Thoracic aorta (tissue), 2 donors: ENCODE data around the gene RAMP3. TPM values are rescaled to one million over a fixed set of nuclear protein-coding genes. Genes with fewer than 3 reads are reported as not detected.

Source experiments
- ATAC-seq: fragments of 150-250 bp; one replicate; pipeline ENCODE4 v1.8.0; 2017; ENCODE audit warnings: low read depth; ENCODE audit not compliant: insufficient number of reproducible peaks, low FRiP score
- DNase-seq: peaks from one replicate; pipeline ENCODE4 v3.0.0-alpha.2; 2020; ENCODE audit warnings: low spot score
- H3K27ac ChIP-seq, 2 donors: fragments of 200-600 bp; sonication (generic); 1 replicate in 1 of 2; 2 replicates in 1 of 2; pipeline ENCODE4 v1.5.1; 2016; ENCODE audit warnings: mild to moderate bottlenecking in 2 of 2, moderate library complexity in 2 of 2
- H3K27me3 ChIP-seq: fragments of 200-600 bp; sonication (generic); replicated peaks from 2 replicates; pipeline ENCODE4 v1.6.0; 2016; ENCODE audit warnings: mild to moderate bottlenecking; ENCODE audit not compliant: insufficient read depth
- H3K36me3 ChIP-seq: fragments of 200-600 bp; sonication (generic); one replicate; pipeline ENCODE4 v1.5.1; 2016
- H3K4me1 ChIP-seq, 2 donors: fragments of 200-600 bp; sonication (generic); 1 replicate in 1 of 2; 2 replicates in 1 of 2; pipeline versions ENCODE4 v1.5.1 to v1.6.0; 2016; ENCODE audit warnings: low read depth in 2 of 2, mild to moderate bottlenecking in 1 of 2; ENCODE audit not compliant: control insufficient read depth in 1 of 2
- H3K4me3 ChIP-seq: fragments of 200-600 bp; sonication (generic); 2 replicates; pipeline ENCODE4 v1.5.1; 2016; ENCODE audit warnings: mild to moderate bottlenecking
- H3K9me3 ChIP-seq: fragments of 200-600 bp; sonication (generic); 2 replicates; pipeline ENCODE4 v1.5.1; 2016
- total RNA-seq, 2 donors: library from RNA; depleted of rRNA; stranded (reverse); fragments of >200 nt; gene quantifications; one replicate each; pipeline versions ENCODE4 v1.1.0 to v1.2.3, GENCODE V29; 2016
- TF ChIP-seq, protein P1 (sequence below): fragments of 200-600 bp; sonication (generic); IDR thresholded peaks from one replicate; pipeline ENCODE4 v1.5.1; 2019; ENCODE audit warnings: antibody characterized with exemption

The RAMP3 gene
- total RNA-seq, 2 donors from 2014 or later: 76.5 to 123 TPM

DNA sequence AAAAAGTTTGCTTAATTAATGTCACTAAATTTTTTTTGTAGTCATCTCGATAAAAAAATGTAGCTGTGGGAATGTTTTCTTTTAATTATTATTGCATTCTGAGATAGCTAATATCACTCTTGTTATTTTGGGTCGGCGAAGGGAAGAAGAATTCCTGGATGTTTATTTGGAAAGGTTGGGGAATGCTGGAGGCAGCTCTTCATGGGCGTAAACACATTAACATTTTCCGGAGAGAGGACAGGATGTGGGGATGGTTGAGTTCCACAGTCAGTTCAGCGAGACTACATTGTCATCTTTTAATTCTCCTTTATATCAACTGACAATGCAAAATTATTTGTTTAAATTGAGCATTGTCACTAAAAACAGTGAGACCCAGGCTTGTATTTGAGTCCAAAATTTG lies 72.5 kb downstream of the RAMP3 start:
- H3K27ac ChIP-seq: no peak overlapping the region
- no peak overlapping the region for H3K4me3 ChIP-seq
- no peak for DNase-seq
- H3K4me1 ChIP-seq: no peaks in the 10 kb centered on the region
- H3K9me3 ChIP-seq: no peaks in the 10 kb centered on the region
- no peak for ATAC-seq
- no peaks in the 10 kb centered on the region for H3K36me3 ChIP-seq
- TF ChIP-seq, protein P1, sequence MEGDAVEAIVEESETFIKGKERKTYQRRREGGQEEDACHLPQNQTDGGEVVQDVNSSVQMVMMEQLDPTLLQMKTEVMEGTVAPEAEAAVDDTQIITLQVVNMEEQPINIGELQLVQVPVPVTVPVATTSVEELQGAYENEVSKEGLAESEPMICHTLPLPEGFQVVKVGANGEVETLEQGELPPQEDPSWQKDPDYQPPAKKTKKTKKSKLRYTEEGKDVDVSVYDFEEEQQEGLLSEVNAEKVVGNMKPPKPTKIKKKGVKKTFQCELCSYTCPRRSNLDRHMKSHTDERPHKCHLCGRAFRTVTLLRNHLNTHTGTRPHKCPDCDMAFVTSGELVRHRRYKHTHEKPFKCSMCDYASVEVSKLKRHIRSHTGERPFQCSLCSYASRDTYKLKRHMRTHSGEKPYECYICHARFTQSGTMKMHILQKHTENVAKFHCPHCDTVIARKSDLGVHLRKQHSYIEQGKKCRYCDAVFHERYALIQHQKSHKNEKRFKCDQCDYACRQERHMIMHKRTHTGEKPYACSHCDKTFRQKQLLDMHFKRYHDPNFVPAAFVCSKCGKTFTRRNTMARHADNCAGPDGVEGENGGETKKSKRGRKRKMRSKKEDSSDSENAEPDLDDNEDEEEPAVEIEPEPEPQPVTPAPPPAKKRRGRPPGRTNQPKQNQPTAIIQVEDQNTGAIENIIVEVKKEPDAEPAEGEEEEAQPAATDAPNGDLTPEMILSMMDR: no peak
- no peaks in the 10 kb centered on the region for H3K27me3 ChIP-seq

DNA sequence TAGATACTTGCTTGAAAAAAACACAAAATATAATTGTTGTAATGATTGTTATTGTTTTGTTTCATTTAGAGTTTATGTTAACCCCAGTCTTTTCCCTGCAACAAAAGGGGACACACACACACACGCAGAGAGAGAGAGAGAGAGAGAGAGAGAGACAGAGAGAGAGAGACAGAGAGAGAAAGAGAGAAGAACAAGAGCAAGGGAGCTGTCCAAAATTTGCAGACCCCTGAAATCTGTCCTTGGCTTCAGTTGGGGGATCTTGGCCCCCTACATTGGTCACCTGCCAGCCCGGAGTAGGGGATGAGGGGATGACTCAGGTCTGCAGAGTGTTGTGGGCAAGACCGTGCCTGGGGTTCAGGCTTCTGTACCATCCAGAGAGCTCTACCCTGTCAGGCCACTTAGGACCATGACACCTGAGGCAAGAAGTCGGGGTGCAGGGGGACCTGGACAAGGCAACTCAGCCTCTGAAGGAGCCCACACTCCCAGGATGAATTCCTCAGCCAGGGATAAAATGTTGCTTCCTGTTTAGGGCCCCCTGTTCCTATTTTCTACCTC lies 73.1 kb downstream of the RAMP3 start:
- Histone ChIP-seq H3K27me3 (no peaks in the 10 kb centered on the region), H3K9me3 (no peaks in the 10 kb centered on the region), H3K27ac (no peak overlapping the region), H3K4me1 (no peaks in the 10 kb centered on the region), H3K4me3 (no peak overlapping the region), H3K36me3 (no peaks in the 10 kb centered on the region)
- ATAC-seq (no peak), DNase-seq (no peak)
- TF ChIP-seq, protein P1: no peak

DNA sequence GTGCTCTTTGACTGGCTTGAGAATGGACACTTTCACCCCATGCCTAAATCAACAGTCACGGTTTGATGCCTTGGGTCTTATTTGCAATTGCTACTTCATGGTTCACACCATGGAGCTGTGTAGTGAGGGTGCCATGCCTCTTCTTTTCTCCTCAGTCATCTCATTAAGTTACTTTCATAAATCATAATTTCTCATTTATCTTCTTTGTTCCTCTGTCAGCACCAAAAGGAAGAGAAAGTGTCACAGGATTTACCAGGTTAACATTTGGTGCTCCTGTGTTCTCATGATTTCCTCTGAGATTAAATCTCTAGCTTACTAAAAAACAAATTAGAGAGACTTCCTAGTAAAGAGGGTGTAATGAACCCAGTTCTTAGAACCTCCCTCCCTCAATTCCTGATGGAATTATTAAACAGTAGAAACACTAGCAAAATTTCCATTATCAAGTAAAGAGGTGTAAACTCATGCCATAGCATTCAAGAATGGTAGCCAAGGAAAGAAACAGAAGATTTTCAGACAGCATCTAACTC lies 75.7 kb downstream of the RAMP3 start:
- no peak for ATAC-seq

More for the DNA sequence above, 75.7 kb downstream of the RAMP3 start:
- H3K27me3 ChIP-seq: no peaks in the 10 kb centered on the region
- H3K4me1 ChIP-seq: no peaks in the 10 kb centered on the region
- no peak overlapping the region for H3K27ac ChIP-seq
- no peak overlapping the region for H3K4me3 ChIP-seq
- no peaks in the 10 kb centered on the region for H3K36me3 ChIP-seq
- no peaks in the 10 kb centered on the region for H3K9me3 ChIP-seq
- TF ChIP-seq, protein P1: no peak
- DNase-seq: no peak

Other genes with a start within 250 kb of the RAMP3 start
- gene MYO1G, start 178.8 kb upstream of the RAMP3 start, total RNA-seq: 10 to 100 TPM in 1 of 2 donors, 1 to 10 TPM in 1; 2.0 to 13.8 TPM
- gene CCM2, start 157.6 kb upstream of the RAMP3 start, total RNA-seq: 10 to 100 TPM; 43.0 to 49.7 TPM
- gene NACAD, start 68.8 kb upstream of the RAMP3 start, total RNA-seq: 10 to 100 TPM; 10.8 to 11.1 TPM
- gene TBRG4, start 46.1 kb upstream of the RAMP3 start, total RNA-seq: 10 to 100 TPM; 47.8 to 67.1 TPM